ENCODE data around the gene SLC6A16.

SLC6A16 gene

DNA sequence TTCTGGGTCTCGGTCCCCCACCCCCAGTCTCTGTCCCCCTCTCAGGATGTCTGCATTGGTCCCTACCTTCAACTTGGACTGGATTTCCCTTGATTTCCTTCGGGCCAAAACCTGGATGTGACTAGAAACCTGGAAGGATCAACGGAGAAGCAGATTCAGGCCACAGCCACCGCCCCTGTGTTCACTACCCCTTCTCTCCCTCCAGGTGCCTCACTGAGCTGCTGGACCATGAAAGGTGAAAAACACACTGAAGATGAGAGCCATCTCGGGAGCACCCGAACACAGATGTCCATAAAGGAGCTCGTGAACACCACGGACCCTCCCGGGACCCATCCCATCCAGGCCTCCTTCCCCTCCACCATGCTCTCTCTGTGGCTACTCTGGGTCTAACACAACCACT, 32.2 kb upstream of the SLC6A16 start:
- no peaks in the 10 kb centered on the region for H3K9me3 Mint-ChIP-seq
- H3K4me3 Mint-ChIP-seq = peak overlapping the region; percentile 9 to 29
- peaks cover 28 to 53% of the 10 kb centered on the region in 2 donors for H3K4me1 Mint-ChIP-seq
- DNase-seq (no peak), ATAC-seq (replicated peaks) (peak; percentile 53 to 55)
- H3K27me3 Mint-ChIP-seq = peaks cover 0 to 4% of the 10 kb centered on the region in 2 donors
- peak overlapping the region; percentile 87 for H3K27ac Mint-ChIP-seq
- H3K36me3 Mint-ChIP-seq = no peaks in the 10 kb centered on the region

DNA sequence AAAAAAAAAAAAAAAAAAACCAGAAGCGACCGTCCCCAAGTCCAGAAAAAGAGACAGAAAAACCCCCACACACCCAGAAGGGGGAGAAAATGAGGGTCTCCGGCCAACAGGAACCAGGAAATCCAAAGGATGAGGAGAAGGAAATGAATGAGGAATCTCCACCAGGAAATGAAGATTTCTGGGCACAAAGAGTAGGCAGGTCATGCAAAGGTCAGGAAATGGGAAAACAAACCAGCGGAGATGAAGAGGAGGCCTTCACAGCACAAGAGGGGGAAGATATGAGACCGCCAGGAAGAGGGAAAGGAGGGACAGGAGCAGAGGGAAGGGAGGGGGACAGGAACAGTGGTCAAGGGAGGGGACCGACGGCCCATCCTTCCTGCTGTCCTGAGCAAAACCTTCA, 31.4 kb upstream of the SLC6A16 start:
- peak overlapping the region in 1 of 2 donors; percentile 67 for H3K4me3 Mint-ChIP-seq
- ATAC-seq (replicated peaks) = no peak
- H3K27ac Mint-ChIP-seq = peak overlapping the region; percentile 15
- peaks cover 28 to 46% of the 10 kb centered on the region in 2 donors for H3K4me1 Mint-ChIP-seq
- DNase-seq = no peak
- no peaks in the 10 kb centered on the region for H3K36me3 Mint-ChIP-seq
- no peaks in the 10 kb centered on the region for H3K9me3 Mint-ChIP-seq
- peaks cover 0 to 4% of the 10 kb centered on the region in 2 donors for H3K27me3 Mint-ChIP-seq

DNA sequence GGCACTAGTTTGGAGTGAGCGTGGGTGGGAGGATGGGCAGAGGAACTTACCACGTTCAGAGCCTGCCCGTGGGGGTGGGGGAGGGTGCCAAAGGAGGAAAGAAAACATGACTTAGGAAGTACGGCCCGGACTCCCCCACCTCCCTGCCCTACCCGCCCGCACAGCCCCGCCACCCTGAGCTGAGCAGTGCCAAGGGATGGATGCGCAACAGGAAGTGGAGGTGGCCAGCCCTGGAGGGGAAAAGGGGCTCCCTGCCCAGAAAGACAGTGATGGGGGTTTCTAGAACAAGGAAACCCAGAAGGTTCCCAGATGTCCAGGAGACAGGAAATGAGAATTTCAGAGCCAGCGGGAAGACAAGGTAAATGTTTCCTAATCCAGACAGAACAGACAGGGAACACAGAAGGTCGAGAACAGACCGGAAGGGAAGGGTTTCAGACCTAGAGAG, 30.9 kb upstream of the SLC6A16 start:
- Mint-ChIP-seq H3K36me3 (no peaks in the 10 kb centered on the region), H3K4me1 (peaks cover 28 to 44% of the 10 kb centered on the region in 2 donors), H3K9me3 (no peaks in the 10 kb centered on the region), H3K27ac (no peak overlapping the region), H3K27me3 (peaks cover 0 to 4% of the 10 kb centered on the region in 2 donors), H3K4me3 (peak overlapping the region; percentile 37 to 67)
- DNase-seq = no peak
- peak; percentile 19 to 31 for ATAC-seq (replicated peaks)

DNA sequence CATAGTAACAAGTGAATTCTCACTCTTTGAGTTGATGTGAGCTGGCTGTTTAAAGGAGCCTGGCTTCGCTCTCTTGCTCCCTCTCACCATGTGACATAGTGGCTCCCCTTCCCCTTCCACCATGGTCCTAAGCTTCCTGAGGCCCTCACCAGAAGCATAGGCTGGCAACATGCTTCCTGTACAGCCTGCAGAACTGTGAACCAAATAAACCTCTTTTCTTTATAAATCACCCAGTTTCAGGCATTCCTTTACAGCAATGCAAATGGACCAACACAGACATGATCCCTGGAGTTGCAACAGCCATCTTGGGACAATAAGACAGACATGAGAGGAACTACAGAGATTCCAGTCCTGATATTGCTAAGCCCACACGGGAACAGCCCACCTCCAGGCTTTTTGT, 24.6 kb upstream of the SLC6A16 start:
- ATAC-seq (replicated peaks) = no peak
- Mint-ChIP-seq H3K36me3 (peaks cover 7 to 14% of the 10 kb centered on the region in 2 donors), H3K27ac (no peak overlapping the region), H3K4me1 (peaks cover 18 to 25% of the 10 kb centered on the region in 2 donors), H3K27me3 (no peaks in the 10 kb centered on the region), H3K4me3 (no peak overlapping the region), H3K9me3 (peaks cover 3% of the 10 kb centered on the region in 2 donors)
- no peak for DNase-seq

DNA sequence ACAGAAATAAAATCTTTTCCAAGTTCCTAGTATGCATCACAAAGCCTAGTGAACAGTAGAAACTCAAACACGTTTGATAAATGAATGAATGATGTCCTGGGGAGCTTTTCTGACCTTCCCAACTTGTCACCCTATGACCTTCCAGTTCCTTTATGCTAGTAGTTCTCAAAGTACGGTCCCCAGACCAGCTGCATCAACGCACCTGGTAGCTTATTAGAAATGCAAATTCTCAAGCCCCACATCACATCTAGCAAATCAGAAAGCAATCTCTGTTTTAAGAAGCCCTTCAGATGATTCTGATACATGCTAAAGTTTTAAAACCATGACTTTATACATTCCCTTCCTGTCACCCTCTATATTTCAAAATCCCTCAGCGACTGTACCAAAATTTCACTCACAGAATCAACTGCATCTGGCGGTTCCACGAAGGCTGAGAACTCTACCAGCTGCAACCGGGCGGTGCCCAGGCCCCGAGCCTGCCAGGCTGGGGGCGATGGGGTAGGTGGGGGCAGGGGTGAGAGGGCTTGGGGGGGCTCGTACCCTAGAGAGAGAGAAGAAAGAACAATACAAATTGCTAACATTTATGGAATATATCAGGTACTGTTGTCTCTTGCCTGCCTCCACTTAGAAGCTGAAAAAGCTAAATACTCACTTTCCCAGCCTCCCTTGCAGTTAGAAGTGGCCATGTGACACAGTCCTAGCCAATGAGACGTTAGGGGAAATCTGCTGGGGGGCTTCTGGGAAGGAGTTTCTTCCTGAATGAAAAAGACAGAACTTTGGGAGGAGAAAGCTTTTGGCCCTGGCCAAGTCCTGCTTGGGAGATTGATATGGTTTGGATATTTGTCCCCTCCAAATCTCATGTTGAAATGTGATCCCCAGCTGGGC, 23.6 kb upstream of the SLC6A16 start:
- H3K27ac Mint-ChIP-seq = no peak overlapping the region
- H3K9me3 Mint-ChIP-seq = peaks cover 3% of the 10 kb centered on the region in 2 donors
- no peaks in the 10 kb centered on the region for H3K27me3 Mint-ChIP-seq
- peaks cover 20 to 25% of the 10 kb centered on the region in 2 donors for H3K4me1 Mint-ChIP-seq
- ATAC-seq (replicated peaks) (no peak), DNase-seq (no peak)
- H3K4me3 Mint-ChIP-seq = no peak overlapping the region
- peaks cover 8 to 15% of the 10 kb centered on the region in 2 donors for H3K36me3 Mint-ChIP-seq

DNA sequence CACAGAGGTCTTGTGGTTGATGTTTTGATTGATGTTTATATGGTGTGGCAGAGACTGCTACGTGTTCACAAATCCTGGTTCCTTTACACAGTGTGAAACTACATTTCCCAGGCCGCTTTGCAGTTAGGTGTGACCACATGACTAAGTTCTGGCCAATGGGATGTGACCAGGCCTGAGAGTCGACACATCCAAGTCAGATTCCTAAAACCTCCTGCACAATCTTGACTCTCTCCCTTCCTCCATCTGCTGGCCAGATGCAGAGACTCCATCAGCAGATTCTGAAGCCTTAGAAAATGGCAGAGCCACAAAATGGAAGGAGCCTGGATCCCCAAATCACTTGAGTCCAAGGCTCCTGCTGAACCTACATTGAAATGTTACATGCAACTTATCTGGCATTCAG, 22.8 kb upstream of the SLC6A16 start:
- Mint-ChIP-seq H3K9me3 (peaks cover 3% of the 10 kb centered on the region in 2 donors), H3K4me1 (peaks cover 25% of the 10 kb centered on the region in 2 donors), H3K27me3 (no peaks in the 10 kb centered on the region), H3K4me3 (no peak overlapping the region), H3K27ac (peak overlapping the region; percentile 60), H3K36me3 (peaks cover 8 to 18% of the 10 kb centered on the region in 2 donors)
- ATAC-seq (replicated peaks) (peak; percentile 77), DNase-seq (no peak)

DNA sequence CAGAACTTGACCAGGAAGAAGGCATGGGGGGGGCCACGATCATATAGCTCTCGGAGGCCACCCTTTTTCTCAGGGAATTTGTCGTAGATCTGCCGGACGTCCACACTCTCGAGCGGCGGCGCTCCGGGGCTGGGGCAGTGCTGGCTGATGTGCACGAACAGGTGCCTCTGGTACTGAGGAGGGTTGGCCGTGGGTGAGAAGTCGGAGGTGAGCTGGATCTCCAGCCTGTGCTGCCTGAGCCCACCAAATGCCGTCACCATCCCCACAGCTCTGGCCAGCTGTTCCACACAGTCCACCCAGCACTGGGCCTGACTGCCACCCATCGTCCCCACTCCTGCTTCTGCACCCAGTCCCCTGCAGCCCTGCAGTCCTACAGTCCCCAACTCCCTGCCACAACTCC, 22.2 kb upstream of the SLC6A16 start:
- DNase-seq = no peak
- Mint-ChIP-seq H3K36me3 (peaks cover 11 to 22% of the 10 kb centered on the region in 2 donors), H3K27me3 (no peaks in the 10 kb centered on the region), H3K4me1 (peaks cover 30 to 31% of the 10 kb centered on the region in 2 donors), H3K4me3 (no peak overlapping the region), H3K9me3 (peaks cover 3% of the 10 kb centered on the region in 2 donors), H3K27ac (no peak overlapping the region)
- no peak for ATAC-seq (replicated peaks)

DNA sequence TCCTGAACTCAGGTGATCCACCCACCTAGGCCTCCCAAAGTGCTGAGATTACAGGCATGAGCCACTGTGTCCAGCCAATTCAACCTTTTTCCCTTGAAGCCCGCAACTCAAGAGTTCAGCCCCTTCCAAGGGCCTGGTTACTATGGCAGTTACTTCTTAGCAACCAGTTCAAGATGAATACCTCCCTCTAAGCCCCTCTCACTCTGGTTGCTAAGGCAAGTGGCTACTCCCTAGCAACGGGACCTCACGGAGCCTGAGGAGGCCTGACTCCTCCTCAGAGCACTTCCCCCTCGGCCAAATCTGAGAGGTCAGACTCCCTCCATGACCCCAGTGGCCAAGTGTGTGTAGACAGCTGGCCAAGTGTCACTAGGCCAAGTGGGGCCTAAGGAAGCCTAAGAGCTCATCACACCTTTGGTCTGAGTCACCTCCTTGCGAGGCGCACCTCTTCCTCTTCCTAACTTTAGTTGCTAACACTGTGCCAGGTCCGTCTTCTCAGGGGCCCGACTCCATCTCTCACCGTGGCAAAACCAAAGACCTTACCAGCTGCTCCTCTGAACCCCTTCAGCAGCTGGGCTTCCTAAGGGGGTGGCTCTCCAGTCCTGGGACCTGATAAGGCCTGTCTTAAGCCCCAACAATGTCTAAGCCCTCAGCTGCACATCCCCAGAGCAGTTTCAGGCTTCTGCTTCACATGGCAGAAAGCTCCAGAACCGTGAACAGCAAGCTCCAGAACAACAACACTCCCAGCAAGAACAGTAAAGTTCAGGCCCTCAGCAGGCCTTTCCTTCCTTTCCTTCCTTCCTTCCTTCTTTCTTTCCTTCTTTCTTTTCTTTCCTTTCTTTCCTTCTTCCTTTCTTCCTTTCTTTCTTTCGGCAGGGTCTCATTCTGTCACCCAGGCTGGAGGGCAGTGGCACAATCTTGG, 19.8 kb upstream of the SLC6A16 start:
- no peak for DNase-seq
- Mint-ChIP-seq H3K4me1 (peaks cover 46 to 56% of the 10 kb centered on the region in 2 donors), H3K4me3 (no peak overlapping the region), H3K27me3 (no peaks in the 10 kb centered on the region), H3K9me3 (peaks cover 5 to 7% of the 10 kb centered on the region in 2 donors), H3K36me3 (peaks cover 19 to 31% of the 10 kb centered on the region in 2 donors), H3K27ac (no peak overlapping the region)
- ATAC-seq (replicated peaks) = no peak

DNA sequence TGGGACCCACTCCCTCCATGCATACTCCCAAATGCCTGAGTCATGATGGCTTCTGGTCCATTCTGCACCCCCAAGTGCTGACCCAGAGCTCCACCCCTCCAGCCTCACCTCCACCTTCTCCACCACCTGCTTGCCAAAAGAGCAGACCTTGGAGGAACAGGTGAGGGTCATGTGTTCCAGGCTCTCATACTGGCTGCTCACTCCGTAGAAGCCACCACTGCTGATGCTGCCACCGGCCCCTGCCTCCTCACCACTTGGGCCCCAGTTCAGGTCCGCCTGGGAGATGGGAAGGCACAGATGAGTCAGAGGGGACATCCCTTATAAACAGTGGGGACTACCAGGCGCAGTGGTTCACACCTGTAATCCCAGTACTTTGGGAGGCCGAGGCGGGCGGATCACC, 18.1 kb upstream of the SLC6A16 start:
- ATAC-seq (replicated peaks) = peak in 1 of 2 donors; percentile 15
- H3K4me1 Mint-ChIP-seq = peaks cover 51 to 64% of the 10 kb centered on the region in 2 donors
- no peak for DNase-seq
- H3K27ac Mint-ChIP-seq = no peak overlapping the region
- H3K36me3 Mint-ChIP-seq = peaks cover 32 to 42% of the 10 kb centered on the region in 2 donors
- H3K9me3 Mint-ChIP-seq = peaks cover 5 to 12% of the 10 kb centered on the region in 2 donors
- H3K4me3 Mint-ChIP-seq = no peak overlapping the region
- no peaks in the 10 kb centered on the region for H3K27me3 Mint-ChIP-seq

DNA sequence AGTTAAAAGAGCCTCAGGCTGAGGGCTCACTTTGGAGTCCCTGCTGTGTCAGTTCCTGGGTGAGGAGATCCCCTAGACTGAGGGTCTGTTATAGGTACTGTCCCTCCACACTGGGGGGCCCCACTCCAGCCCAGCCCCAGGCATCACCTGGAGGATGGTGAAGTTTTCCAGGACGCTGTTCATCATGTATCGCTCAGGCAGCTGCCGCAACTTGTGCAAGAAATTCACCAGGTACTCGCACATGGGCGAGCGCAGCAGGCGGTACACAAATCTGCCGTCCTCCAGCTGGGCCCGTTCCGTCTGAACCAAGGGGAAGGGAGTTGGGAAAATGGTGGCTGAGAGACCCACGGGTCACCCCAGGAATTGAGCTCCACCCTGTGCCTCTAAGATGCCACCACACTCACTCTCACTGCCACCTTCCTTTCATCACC, 17.3 kb upstream of the SLC6A16 start:
- H3K4me1 Mint-ChIP-seq = peaks cover 49 to 64% of the 10 kb centered on the region in 2 donors
- H3K9me3 Mint-ChIP-seq = peaks cover 2 to 9% of the 10 kb centered on the region in 2 donors
- peaks cover 40 to 45% of the 10 kb centered on the region in 2 donors for H3K36me3 Mint-ChIP-seq
- no peak for DNase-seq
- H3K4me3 Mint-ChIP-seq = no peak overlapping the region
- H3K27ac Mint-ChIP-seq = no peak overlapping the region
- H3K27me3 Mint-ChIP-seq = no peaks in the 10 kb centered on the region
- ATAC-seq (replicated peaks) = no peak

DNA sequence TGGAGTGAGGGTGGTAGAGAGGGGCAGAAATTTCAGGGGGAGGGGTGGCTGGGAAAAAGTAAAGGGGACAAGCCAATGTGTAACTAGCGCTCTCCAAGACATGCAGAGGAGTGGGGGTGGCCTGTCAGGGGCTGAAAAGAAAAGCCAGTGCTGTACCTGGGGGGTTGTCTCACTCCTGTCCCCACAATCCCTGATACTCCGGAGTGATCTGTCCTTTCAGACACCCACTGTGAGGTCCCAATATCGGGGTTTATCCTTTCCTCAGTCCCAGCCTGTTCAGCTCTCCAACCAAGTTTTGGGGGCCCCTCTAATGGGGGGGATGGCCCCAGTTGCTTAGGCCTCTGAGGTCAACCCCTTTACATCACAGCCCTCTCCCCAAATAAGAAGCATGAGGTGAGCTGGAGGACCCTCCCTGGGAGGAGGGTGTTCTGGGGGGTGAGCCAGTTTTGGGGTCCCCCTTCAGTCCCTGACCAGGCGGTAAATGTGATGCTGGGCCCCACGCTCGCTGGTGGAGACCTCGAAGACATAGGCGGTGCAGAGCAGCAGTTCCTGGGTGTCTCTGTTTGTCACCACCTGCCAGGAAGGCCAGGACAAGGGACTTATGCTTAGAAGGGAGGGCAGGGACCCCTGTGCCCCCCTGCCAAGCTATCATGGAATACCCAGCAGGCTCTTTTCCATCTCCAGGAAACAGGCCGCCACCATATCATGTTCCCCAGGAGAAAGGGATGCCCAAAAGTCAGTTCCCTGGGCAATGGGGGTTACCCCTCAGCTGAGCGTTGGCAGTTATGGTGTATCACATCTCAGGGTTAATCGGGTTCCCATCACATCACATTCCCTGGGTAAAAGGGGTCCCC, 16.1 kb upstream of the SLC6A16 start:
- H3K27me3 Mint-ChIP-seq = no peaks in the 10 kb centered on the region

DNA sequence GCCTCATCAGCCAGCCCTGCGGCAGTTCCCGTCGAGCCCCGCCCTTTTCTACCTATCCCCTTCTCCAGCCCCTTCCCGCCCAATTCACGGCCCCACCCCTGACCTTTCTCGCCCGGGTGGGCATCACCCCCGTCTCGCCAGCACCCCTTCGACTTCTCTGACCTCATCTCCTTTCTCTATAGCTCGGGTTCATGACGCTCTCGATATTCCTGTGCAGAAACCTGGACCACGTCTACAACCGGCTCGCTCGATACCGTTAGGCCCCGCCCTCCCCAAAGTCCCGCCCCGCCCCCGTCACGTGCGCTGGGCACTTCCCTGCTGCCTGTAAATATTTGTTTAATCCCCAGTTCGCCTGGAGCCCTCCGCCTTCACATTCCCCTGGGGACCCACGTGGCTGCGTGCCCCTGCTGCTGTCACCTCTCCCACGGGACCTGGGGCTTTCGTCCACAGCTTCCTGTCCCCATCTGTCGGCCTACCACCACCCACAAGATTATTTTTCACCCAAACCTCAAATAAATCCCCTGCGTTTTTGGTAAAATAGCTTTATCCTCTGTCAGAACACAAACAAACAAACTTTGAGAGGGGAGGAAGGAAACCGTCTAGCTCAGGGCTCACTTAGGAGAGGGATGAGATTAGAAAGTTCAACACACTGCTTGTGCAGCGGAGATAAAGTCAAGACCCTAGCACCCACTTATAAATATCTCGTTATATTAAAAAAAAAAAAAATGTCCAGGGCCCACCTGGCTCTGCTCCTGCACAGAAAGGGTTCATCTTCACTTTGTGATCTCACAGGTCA, 15.3 kb upstream of the SLC6A16 start:
- Mint-ChIP-seq H3K27me3 (no peaks in the 10 kb centered on the region), H3K4me1 (peaks cover 58 to 81% of the 10 kb centered on the region in 2 donors), H3K4me3 (peak overlapping the region; percentile 72 to 74), H3K27ac (peak overlapping the region; percentile 72), H3K36me3 (peaks cover 48 to 64% of the 10 kb centered on the region in 2 donors), H3K9me3 (peaks cover 2 to 9% of the 10 kb centered on the region in 2 donors)
- peak; percentile 72 to 84 for ATAC-seq (replicated peaks)
- peak; percentile 96 for DNase-seq

More for the DNA sequence above, 16.1 kb upstream of the SLC6A16 start:
- H3K4me1 Mint-ChIP-seq = peaks cover 57 to 75% of the 10 kb centered on the region in 2 donors
- DNase-seq (no peak), ATAC-seq (replicated peaks) (peak; percentile 8)
- H3K27ac Mint-ChIP-seq = peak overlapping the region; percentile 32
- H3K9me3 Mint-ChIP-seq = peaks cover 2 to 9% of the 10 kb centered on the region in 2 donors
- peak overlapping the region in 1 of 2 donors; percentile 15 for H3K4me3 Mint-ChIP-seq
- H3K36me3 Mint-ChIP-seq = peaks cover 48 to 57% of the 10 kb centered on the region in 2 donors

Data from stimulated activated naive B cell treated with anti-CD40 and anti-IgM and Interleukin-4, amounts not matched to agents 10 μg/mL and 1 μg/mL and 100 μg/mL, for 72 hours (primary cell).